Measurements from ENCODE around the gene GALNT8. TPM values are rescaled to one million over a fixed set of nuclear protein-coding genes. Genes with fewer than 3 reads are reported as not detected.

Gene GALNT8
- total and polyA plus RNA-seq, 10 of the 15 experiments (the other 5 are each of a cell fraction or from before 2014, with no cell fraction given) = 0.14 to 0.81 (median 0.31) TPM; not detected in 1

DNA sequence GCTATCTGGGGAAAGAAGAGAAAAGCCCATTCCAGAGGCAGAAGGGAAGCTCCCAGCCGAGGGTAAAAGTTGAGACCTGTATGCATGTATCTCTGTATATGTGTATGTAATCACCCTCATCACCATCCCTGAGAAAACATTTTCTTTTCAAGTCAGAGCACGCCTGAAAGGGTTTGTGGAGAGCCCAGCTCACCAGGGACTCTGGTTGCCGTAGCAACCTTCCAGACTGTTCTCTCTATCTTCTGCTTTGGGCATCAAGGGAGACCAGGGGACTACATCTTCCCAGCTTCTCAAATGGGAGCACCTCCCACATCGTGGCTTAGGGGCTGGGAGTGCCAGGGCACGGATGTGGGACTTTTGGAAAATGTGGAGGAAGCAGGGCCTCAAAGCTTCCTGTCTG, 93.5 kb downstream of the GALNT8 start:
- Histone ChIP-seq H3K4me2 (ENCODE audit: control insufficient read depth, insufficient read depth) (no peak overlapping the region), H2AFZ (ENCODE audit: control insufficient read depth, low read depth, low read length) (no peak overlapping the region), H3K27ac (ENCODE audit: control insufficient read depth, insufficient read depth) (no peak overlapping the region), H4K20me1 (ENCODE audit: control insufficient read depth, insufficient read depth) (no peaks in the 10 kb centered on the region; the same call in 1 of the 2 replicates), H3K4me3 (no peak overlapping the region), H3K27me3 (replicated peaks in 1 of 2; ENCODE audit: control insufficient read depth in 2 of 2, insufficient read depth in 2 of 2, low read length in 1 of 2) (no peaks in the 10 kb centered on the region), H3K79me2 (ENCODE audit: control insufficient read depth, insufficient read depth, low read length) (no peaks in the 10 kb centered on the region), H3K9ac (ENCODE audit: control insufficient read depth, insufficient read depth, low read length) (no peak overlapping the region), H3K9me3 (replicated peaks; ENCODE audit: control insufficient read depth, insufficient read depth, low read length) (no peaks in the 10 kb centered on the region), H3K36me3 (ENCODE audit: control insufficient read depth in 2 of 2, insufficient read depth in 2 of 2, low read length in 1 of 2) (no peaks in the 10 kb centered on the region; a peak in 1 of 4 replicates), H3K4me1 (ENCODE audit: control insufficient read depth, insufficient read depth, low read length) (no peaks in the 10 kb centered on the region; the same call in 1 of the 2 replicates)
- CTCF ChIA-PET = interaction anchor here (1.1 to 2.2 kb wide), 2 partner anchors 35 to 41 kb away, joined by 3 to 9 read pairs; no protein-coding TSS in a partner anchor
- no TSS peak for BruUV-seq (replicated peaks)
- intact Hi-C loops (cut with micrococcal nuclease; ENCODE audit: unreplicated experiment) (no loop called here), in situ Hi-C loops (cut with MboI) (no loop called here)
- SMC1A ChIA-PET (ENCODE audit: uncharacterized antibody, unreplicated experiment) = interaction anchor here (1.1 to 1.4 kb wide), 3 partner anchors 11 to 41 kb away, joined by 3 to 5 read pairs (median 3); no protein-coding TSS in a partner anchor
- ATAC-seq (no peak), FAIRE-seq (no peak), DNase-seq (ENCODE audit: low read depth, low spot score) (no peak)
- POLR2A ChIA-PET = interaction anchor here (1.2 kb wide), 1 partner anchor 14 kb away, joined by 3 read pairs; no protein-coding TSS in a partner anchor
- TF ChIP-seq CHD2 (IDR thresholded peaks at IDR 0.05; ENCODE audit: borderline replicate concordance, low read depth, low read length) = no peak
- RAD21 ChIA-PET (ENCODE audit: unreplicated experiment) = no interaction called here
- WGBS (ENCODE audit: insufficient coverage, insufficient replicate concordance, low lambda C conversion rate, missing lambda C conversion rate) = 40% methylated on average over 5 of the region's 5 CpGs

- POLR2A ChIA-PET = interaction anchor here (1.2 kb wide), 1 partner anchor 13 kb away, joined by 3 read pairs; no protein-coding TSS in a partner anchor
- intact Hi-C loops (cut with micrococcal nuclease; ENCODE audit: unreplicated experiment) = no loop called here
- BruUV-seq (replicated peaks) = no TSS peak
- DNase-seq (ENCODE audit: low read depth, low spot score) = no peak
- FAIRE-seq = no peak
- Histone ChIP-seq H3K27ac (ENCODE audit: control insufficient read depth, insufficient read depth) (no peak overlapping the region), H3K36me3 (ENCODE audit: control insufficient read depth in 2 of 2, insufficient read depth in 2 of 2, low read length in 1 of 2) (no peaks in the 10 kb centered on the region; a peak in 1 of 4 replicates), H3K79me2 (ENCODE audit: control insufficient read depth, insufficient read depth, low read length) (no peaks in the 10 kb centered on the region), H3K4me2 (ENCODE audit: control insufficient read depth, insufficient read depth) (no peak overlapping the region), H3K9ac (ENCODE audit: control insufficient read depth, insufficient read depth, low read length) (no peak overlapping the region), H4K20me1 (ENCODE audit: control insufficient read depth, insufficient read depth) (no peaks in the 10 kb centered on the region; the same call in 1 of the 2 replicates), H3K4me3 (no peak overlapping the region), H3K9me3 (replicated peaks; ENCODE audit: control insufficient read depth, insufficient read depth, low read length) (no peaks in the 10 kb centered on the region), H3K4me1 (ENCODE audit: control insufficient read depth, insufficient read depth, low read length) (peaks cover 4% of the 10 kb centered on the region), H3K27me3 (replicated peaks in 1 of 2; ENCODE audit: control insufficient read depth in 2 of 2, insufficient read depth in 2 of 2, low read length in 1 of 2) (no peaks in the 10 kb centered on the region), H2AFZ (ENCODE audit: control insufficient read depth, low read depth, low read length) (no peak overlapping the region)
- SMC1A ChIA-PET (ENCODE audit: uncharacterized antibody, unreplicated experiment) = interaction anchor here (1.1 to 1.4 kb wide), 3 partner anchors 11 to 41 kb away, joined by 3 to 5 read pairs (median 3); no protein-coding TSS in a partner anchor
- RAD21 ChIA-PET (ENCODE audit: unreplicated experiment) = no interaction called here
- in situ Hi-C loops (cut with MboI) = no loop called here
- ATAC-seq = no peak
- CTCF ChIA-PET = interaction anchor here (2.2 kb wide), 1 partner anchor 40 kb away, joined by 9 read pairs; no protein-coding TSS in a partner anchor
- no peak for TF ChIP-seq E2F8 (IDR thresholded peaks at IDR 0.05; ENCODE audit: low read depth, partially characterized antibody)
- no peak for TF ChIP-seq ZNF217 (IDR thresholded peaks at IDR 0.05)
- 33% methylated on average over 9 of the region's 9 CpGs for WGBS (ENCODE audit: insufficient coverage, insufficient replicate concordance, low lambda C conversion rate, missing lambda C conversion rate)
Measured at GRCh38 chr12:4814485-4814884, 94.3 kb downstream of the GALNT8 start.
